GM18907 (cell line): ENCODE results near the gene ZPBP2.

Experiments used
- ATAC-seq: cut with Tn5 transposase; IDR thresholded peaks from one replicate; pipeline ENCODE4 v1.9.1; 2021; ENCODE audit warnings: mild to moderate bottlenecking, moderate library complexity; ENCODE audit not compliant: unreplicated experiment

Gene ZPBP2

GRCh38 chr17:39904990-39905288, 36.9 kb downstream of the ZPBP2 start:
- ATAC-seq = no peak

- no peak for ATAC-seq
Observed at GRCh38 chr17:39908789-39909352, 40.9 kb downstream of the ZPBP2 start.

- no peak for ATAC-seq
Observed at GRCh38 chr17:39913989-39914388, 46.0 kb downstream of the ZPBP2 start.

GRCh38 chr17:39915559-39915958, 47.6 kb downstream of the ZPBP2 start:
- no peak for ATAC-seq

GRCh38 chr17:39916918-39917317, 48.9 kb downstream of the ZPBP2 start:
- no peak for ATAC-seq

- ATAC-seq = no peak
Observed at GRCh38 chr17:39919087-39919683, 51.2 kb downstream of the ZPBP2 start.

- ATAC-seq = no peak
Observed at GRCh38 chr17:39920218-39921210, 52.5 kb downstream of the ZPBP2 start.

GRCh38 chr17:39921323-39921722, 53.3 kb downstream of the ZPBP2 start:
- ATAC-seq = no peak

GRCh38 chr17:39922006-39922405, 54.0 kb downstream of the ZPBP2 start:
- ATAC-seq = no peak

GRCh38 chr17:39923230-39923629, 55.2 kb downstream of the ZPBP2 start:
- ATAC-seq = no peak

- ATAC-seq = no peak
Observed at GRCh38 chr17:39923836-39924690, 56.1 kb downstream of the ZPBP2 start.

GRCh38 chr17:39924691-39925055, 56.7 kb downstream of the ZPBP2 start:
- no peak for ATAC-seq

GRCh38 chr17:39925282-39926134, 57.5 kb downstream of the ZPBP2 start:
- ATAC-seq = no peak

GRCh38 chr17:39926135-39926587, 58.2 kb downstream of the ZPBP2 start:
- no peak for ATAC-seq

- ATAC-seq = peak; percentile 36
Observed at GRCh38 chr17:39926588-39927100, 58.6 kb downstream of the ZPBP2 start.
